GM21528 (cell line): ENCODE results near the gene BCAR3.

Experiments used
- ATAC-seq: cut with Tn5 transposase; IDR thresholded peaks from one replicate; pipeline ENCODE4 v1.9.1; 2021; ENCODE audit warnings: mild to moderate bottlenecking, moderate library complexity; ENCODE audit not compliant: unreplicated experiment, low FRiP score

The BCAR3 gene

DNA sequence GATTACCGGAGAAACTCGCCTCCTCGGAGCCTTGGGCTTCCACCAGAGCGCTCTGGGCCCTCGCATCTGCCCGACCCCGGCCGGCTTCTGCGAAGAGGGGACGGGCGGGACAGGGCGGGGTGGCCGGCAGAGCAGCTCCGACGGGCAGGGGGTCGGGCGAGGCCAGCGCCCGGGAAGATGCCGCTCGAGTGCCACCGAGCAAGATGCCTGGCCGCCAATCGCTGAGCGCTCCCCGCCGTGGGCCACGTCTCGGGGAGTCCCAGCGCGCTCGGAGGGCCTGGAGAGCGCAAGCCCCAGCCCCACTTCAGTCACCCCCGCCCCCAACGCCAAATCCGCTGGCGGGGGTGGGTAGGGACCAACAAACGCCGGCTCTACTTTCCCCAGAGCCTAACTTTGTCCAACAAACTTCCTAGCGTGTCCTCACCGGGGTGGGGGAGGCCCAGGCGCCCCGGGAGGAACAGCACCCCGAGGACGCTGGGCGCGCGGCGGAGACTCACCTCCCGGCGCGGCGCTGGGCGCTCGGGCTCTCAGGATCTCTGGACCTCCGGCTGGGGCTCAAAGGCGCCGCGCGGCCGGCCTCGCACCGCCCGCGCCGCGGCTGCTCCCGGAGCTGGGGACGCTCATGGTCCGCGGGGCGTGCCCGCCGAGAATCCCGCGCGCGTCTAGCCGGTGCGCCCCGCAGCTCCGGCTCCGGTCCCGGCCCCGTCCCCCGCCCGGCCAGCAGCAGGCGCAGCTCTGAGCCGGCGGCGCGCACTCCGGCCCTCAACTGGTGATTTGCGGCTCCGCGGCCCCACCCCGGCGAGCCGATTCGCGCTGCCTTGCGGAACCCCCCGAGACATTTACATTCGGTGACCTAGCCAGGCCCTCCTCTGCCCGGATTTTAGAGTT, at the start of gene BCAR3:
BCAR3 (minus strand) TSS at position 737 of the 888 bp plus-strand sequence. CDS start 6,907 bp downstream, outside the sequence.
- peak; percentile 69 for ATAC-seq

DNA sequence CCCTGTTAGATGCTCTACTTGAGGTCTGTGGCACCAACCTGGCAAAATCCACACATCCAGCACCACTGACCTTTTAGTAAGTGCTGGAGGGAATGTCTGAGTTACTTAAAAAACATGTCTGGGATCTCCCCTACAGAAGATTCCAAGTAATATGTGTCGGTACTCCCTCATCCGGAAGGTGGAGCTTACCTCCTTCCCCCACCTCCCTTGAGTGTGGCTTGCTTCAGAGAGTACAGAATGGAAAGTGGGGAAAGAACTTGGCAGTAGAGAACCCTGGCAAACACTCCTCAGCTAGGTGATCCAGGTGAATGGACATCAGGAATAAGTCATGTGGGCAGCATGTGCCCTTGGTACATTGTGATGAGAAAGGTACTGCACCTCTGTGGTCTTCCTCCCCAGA, 49.0 kb upstream of the BCAR3 start:
- ATAC-seq, result no peak

DNA sequence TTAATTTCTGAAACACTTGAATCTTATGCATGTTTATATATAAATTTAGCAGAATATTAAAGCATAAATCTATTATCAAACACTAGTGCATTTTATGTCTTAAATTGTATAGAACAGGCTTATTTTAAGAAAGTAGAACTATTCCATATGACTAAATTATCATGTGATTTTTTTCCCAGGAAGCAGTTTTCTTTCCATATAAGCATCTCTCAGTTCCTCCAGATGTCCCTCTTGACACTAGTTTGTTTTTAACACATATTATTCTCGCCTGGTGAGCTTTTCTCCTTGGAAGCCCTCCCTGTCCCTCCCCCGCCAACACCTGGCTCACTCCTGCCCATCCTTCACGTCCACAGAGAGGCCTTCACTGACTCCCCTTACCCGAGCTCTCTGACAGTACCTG, 48.3 kb upstream of the BCAR3 start:
- no peak for ATAC-seq

DNA sequence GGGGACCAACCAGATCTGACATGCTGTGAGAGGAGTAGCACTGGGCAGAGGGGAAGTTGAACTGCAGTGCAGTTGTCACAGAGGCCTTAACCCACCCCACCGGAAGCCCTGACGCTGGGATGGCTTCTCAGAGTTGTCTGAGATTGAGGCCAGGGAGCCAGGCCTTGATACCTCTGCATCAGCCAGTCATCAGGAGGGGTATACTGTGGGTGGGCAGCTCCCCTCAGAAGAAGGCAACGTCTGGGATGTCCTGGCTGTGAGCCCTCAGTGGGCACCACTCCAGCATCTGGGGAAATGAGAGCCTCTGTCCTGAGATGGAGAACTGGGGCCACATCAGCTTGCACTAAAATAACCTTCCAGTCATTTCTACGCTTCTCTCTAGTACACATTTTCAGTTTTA, 47.9 kb upstream of the BCAR3 start:
- ATAC-seq, result no peak

DNA sequence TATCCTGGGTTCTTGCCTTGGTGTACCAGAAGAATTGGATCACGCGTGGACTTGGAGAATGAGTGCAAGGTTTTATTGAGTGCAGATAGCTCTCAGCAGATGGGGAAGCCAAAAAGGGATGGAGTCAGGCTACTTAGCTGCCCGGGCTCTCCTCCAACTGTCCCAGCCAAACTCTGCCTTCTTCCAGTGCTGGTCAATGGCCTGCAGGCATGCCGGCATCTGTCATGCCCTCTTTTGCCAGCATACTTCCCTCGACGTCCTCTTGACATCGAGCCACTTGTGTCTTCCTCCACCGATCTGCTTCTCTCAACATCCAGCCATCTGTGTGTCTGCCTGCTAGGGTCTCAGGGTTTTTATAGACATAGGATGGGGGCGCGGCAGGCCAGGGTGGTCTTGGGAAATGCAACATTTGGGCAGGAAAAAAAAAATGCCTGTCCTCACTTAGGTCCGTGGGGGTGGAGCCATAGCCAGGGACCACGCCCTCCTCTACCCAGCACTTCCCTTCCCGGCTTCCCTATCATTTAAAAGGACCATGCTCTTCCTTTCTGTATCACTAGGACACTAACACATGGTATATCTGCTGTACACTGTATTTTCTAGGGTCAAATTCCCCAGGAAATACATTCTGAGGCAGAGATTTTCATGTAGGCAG, 47.0 kb upstream of the BCAR3 start:
- no peak for ATAC-seq

DNA sequence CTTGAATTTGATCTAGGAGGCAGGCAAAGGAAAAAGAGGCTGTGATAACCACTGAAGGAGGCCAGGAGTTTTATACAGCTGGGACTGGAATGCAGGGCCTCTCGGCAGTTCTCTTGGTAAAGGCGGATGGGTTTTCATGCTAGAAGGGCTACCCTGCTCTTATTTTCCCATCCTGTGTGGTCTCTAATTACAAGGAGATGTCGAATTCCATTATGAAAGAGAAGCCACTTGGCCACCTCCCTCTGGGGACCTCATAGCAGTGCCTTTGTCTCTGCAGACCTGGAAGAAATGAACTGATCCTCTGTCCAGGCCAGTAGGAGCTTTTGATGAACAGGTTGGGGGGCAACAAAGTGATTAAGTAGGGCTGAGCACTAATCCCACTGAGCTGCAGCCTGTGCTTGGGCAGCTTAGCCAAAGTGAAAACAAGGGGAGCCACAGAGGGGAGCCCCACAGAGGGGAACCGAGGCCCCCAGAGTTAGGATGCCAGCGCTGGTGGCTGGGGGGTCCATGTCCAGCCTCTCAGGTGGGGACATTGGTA, 42.2 kb upstream of the BCAR3 start:
- ATAC-seq, result no peak

DNA sequence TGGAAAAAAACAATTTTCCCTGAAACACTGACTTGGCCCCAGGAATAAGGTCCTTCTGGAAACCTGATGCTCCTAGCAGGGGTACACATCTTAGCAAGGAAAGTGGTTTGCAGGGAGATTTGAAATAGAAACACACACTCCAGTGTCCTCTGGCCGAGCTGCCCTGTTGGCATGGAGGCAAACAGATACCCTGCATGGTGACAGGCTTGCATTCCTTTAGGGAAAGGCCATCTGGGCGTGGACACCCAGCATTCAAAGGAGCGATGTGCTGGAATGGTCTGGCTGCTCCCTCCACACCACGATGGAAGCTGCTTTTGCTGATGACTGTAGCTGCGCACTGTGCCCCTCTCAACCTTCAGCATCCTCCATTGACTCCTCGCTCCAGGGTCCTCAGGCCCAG, 41.5 kb upstream of the BCAR3 start:
- ATAC-seq, result no peak

DNA sequence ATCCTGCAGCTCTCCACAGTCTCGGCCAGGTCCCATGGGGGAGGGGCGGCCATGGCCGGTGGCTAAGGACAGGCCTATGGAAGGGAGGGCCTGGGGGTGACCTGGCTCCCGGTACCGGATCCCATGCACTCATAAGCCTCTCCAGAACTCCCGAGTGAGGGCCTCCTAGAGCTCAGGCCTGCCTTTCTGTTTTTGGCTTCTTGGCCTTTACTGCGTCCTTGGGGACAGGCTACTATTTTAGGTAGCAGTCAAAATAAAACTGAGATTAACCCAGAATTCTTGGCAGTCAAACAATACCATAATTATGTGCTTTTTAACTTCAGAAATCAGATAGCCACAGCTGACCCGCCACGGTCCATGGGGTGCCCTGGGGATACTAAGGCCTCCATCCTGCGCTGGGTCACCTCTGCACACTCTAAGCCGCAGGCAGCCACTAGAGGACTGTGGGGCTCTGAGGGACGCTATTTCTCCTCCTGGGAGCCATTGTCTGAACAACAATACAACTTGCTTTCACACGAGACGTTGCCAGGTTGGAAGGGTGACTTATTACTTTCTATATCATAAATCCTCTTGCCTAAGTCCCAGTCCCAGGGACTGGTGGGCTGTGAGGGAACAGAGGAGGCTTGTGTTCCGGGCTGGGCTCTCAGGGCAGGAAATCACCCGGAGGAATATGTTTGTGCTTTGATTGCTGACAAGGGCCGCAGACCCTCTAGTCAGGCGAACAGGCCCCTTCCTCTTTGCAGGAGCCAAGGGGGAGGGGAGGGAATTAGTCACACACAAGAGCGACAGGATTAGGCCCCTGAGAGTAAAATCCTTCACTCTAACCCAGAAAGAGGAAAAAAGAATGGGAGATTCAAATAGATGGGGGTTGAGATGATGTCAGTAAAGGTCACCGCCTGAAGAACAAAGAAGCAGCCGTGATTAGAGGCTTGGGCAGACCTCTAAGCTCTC, 40.7 kb upstream of the BCAR3 start:
- no peak for ATAC-seq

DNA sequence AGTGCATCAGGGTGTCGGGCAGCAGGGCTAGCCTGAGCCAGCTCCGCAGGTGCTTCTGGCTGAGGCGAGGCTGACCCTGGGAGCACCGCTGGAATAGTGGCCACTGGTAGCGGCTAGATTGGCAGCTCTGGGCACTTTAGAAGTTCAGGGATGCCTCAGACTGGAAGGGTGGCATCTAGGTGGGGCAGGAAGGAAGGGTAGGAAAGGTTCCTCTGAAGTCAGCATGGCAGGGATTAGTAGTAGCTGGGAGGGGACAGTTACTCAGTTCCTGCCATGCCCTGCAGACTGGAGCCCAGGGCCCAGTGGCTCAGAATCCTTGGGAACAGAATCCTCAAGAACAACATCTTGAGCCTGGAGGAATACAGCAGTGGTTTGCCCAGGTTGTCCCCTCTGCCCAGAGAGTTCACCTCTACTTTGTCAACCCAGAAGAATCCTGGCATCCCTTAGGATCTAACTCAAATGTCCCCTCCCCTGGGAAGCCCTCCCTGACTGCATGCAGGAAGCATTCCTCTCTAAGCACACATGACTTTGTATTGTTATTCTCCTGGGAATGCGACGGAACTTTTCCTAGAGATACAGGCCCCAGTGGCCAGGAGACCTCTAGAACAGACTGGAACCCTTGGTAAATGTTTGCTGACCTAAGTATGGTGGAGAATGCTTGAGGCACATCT, 39.5 kb upstream of the BCAR3 start:
- no peak for ATAC-seq

DNA sequence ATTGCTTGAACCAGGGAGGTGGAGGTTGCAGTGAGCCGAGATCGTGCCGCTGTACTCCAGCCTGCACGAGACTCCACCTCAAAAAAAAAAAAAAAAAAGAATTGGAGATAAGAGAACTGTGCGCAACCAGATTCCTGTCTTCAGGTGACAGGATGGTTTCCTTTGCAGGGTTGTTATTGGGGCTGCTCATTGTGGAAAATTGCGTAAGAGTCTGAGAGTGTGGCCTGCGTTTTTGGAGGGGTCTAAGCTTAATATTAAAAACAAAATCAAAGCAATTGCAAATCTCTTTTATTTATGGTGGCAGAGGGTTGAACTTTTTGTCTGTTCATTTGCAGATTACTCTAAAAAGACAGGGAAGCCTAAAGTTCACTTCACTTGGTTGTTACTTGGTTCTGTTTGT, 36.0 kb upstream of the BCAR3 start:
- no peak for ATAC-seq

DNA sequence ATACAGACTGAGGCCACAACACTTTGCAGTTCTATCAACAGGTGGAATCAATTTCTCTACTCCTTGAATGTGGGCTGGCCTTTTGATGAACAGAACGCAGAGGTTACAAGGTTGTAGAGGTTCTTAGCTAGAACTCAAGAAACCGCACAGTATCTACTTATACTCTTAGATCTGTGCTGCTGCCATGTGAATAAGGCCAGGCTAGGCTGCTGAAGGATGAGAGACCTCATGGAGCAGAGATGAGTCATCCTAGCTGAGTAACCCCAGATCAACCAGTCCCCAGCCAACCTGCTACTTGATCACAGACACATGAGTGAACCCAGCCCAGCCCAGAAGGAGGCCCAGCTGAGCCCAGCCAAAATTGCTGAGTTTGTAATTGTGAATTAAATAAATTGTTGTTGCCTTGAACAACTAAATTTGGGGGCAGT, 35.3 kb upstream of the BCAR3 start:
- no peak for ATAC-seq

DNA sequence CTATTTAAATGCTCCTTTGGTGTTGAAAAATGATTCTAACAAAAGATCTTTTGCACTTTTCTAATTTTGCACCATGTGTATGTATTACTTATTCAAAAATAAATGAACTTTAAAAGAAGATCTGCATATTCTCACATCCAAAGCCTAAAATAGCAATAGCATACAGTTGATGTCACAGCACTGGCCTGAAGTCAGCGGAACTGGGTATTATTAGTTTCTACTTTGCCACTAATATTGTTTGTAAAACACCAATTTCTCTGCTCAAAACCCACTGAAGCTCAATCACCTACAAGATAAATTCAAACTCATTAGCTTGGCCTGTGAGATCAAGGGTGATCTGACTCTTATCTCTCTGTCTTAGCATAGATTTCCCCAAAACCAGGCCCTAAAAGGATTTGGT, 34.5 kb upstream of the BCAR3 start:
- ATAC-seq, result peak; percentile 17

DNA sequence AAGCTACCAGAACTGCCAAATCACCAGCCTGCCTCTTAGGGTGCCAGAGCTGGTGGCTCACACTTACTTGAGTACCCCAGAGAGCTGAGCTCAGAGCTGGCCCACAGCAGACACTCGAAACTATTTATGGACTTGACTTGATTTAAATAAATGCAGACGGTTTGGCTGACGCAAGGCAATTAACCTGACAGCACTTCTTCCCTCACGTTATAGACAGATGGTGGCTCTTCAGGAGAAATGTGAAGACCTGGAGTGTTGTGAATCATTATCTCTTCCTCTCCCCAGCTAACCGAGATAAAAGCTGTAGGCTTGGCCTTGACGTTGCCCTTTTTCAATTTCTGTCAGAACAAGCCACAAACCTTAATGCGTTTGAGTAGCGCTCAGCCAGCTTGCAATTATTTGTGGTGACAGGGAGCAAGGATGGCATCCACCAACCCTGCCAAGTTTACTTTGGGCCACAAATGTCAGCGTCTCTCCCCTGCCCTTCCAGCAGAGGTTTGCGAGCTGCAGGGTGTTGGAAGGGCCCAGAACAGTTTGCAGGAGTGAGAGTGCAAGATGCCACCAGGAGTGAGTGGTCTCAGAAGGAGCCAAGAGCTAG, 34.0 kb upstream of the BCAR3 start:
- peak; percentile 56 for ATAC-seq

DNA sequence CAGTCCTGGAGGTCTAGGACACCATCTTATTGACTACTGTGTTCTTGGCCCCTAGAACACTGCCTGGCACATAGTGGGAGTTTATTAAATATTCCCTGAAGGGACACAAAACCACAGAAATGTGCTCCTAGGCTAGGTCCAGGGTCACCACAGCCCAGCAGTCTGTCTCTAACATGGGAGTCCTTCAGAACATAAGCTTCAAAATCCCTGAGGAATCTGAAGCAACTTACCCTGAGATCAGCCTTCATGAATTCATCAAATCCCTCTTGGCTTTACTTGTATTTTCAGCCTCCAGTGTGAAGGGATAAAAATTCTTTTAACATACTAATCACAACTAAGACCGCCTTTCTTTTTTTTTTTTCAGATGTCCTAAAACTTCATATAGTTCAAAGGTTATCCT, 32.7 kb upstream of the BCAR3 start:
- no peak for ATAC-seq

DNA sequence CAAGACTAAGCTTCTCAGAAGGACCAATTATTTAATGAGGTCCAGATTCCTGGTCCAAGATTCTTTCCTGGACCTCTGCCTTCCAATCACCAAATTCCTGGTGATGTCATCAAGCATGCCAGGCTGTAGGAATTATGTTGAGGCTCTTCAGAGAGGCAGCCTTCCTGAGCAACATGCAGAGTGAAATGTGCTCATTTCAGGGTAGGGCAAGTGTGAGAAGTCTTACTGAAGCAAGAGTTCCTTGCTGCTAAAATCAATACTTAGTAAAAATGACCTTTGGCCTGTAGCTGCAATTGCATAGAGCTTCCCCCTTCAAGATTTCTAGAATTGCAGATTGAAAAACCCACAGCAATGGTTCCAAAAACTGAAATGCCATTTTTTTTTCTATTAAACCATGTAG, 31.7 kb upstream of the BCAR3 start:
- no peak for ATAC-seq

DNA sequence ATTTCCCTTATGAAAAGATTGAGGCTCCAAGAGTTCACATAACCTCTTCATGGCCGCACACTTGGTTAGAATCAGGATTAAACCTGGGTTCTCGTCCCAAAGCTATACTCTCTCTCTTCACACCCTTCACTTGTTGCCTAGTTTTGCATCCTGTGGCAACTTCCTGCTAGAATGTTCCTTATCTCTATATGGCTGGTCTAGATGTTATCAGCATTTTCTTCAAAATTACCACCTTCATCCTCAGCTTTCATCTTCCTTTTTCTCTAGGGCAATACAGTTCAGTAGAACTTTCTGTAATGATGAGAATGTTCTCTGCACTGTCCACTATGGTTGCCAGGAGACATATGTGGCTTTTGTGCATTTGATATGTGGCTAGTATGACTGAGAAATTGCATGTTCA, 31.1 kb upstream of the BCAR3 start:
- no peak for ATAC-seq

DNA sequence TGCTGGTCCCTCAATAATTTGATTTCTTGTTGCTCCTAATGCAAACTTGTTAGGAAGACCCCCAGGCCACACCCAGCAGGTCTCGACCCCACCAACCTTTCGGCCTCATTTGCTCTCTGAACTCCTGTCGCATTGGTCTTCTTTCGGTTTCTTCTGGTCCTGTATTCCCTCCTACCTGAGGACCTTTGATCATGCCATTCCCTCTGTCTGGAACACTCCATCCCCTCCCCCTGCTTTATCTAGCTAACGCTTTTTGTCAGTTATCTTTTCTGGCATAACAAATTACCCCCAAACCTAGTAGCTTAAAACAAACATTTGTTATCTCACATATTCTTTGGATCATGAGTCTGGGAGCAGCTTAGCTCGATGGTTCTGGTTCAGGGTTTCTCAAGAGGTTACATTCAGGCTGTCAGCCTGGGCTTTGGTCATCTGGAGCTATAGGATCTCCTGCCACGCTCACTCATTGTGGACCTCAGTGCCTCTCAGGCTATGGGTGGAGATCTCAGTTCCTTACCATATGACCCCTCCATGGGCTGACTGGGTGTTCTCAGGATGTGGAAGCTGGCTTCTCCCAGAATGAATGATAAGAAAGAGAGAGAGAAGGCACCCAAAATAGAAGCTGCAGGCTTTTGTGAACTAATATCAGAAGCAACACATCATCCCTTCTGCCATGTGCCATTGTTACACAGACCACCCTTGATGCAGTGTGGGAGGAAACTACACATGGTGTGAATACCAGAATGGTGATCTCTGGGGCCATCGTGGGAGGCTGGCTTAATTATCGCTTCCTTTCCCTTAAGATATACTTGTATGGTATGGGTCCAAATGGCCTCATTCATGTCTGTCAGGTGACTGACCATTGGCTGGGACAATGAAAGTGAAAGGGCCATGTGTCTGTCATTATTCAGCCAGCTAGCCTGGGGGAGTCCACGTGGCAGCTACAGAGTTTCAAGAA, 29.1 kb upstream of the BCAR3 start:
- no peak for ATAC-seq

DNA sequence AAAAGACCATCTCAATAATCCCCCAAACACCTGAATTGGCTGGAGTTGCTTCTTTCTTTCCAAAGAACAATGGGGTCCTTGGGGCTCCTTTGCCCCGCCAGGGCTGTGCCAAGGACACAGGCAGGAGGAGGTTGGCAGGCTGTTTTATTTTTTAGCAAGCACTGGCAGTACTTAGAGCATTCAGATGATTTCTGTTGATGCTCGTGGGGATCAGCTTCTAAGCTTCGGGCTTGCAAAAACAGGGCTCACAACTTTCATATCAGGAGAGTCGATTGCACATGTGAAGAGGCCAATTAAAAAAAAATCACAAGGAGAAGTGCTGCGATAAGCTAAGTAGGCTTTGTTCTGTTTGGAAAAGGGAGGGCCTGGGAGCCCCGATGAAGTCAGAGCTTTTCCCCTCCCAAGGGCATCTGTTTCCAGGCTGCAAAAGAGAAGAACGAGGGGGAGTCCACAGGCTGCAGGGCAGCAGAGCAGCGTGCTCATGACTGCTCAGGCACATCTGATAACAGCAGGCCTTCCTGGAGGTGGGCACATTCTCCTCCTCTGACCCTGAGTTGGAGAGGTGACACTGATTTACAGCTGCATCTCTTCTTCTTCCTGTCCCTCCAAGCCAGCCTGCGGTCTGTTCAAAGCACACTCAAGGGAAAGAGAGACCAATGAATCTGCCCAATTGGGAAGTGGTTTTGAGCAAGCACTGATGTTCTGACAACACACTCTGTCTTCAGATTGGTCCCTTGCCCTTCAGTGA, 27.3 kb upstream of the BCAR3 start:
- no peak for ATAC-seq
